GM19351 (cell line): ENCODE measurements around the gene BCL7A.

Experiments used
- ATAC-seq: cut with Tn5 transposase; IDR thresholded peaks from one replicate; pipeline ENCODE4 v1.9.1; 2021; ENCODE audit warnings: mild to moderate bottlenecking, moderate library complexity; ENCODE audit not compliant: unreplicated experiment

Gene BCL7A

DNA sequence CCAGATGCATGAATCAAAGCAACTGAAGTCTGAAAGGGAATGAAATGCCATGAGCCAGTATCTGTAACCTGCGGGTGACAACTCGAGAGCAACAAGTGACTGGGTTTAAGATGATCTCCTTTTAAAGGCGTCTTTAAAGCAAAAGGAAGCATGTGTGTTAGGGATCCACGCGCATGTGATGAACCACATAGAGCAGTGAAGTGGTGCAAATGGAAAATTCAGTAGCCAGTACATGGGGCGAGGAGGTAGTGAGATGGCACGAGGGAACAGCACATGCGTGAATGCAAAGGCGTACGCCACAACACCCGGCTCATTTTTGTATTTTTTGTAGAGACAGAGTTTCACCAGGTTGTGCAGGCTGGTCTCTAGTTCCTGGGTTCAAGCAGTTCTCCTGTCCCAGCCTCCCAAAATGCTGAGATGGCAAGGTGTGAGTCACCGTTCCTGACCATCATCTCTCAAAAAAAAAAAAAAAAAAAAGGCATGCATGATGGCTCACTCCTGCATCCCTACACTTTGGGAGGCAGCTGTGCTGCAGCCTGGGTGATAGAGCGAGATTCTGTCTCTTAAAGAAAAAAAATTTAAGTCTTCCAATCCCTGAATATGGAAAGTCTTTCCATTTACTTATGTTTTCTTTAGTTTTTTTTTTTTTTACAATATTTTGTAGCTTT lies 24.6 kb upstream of the BCL7A start:
- ATAC-seq, result no peak

DNA sequence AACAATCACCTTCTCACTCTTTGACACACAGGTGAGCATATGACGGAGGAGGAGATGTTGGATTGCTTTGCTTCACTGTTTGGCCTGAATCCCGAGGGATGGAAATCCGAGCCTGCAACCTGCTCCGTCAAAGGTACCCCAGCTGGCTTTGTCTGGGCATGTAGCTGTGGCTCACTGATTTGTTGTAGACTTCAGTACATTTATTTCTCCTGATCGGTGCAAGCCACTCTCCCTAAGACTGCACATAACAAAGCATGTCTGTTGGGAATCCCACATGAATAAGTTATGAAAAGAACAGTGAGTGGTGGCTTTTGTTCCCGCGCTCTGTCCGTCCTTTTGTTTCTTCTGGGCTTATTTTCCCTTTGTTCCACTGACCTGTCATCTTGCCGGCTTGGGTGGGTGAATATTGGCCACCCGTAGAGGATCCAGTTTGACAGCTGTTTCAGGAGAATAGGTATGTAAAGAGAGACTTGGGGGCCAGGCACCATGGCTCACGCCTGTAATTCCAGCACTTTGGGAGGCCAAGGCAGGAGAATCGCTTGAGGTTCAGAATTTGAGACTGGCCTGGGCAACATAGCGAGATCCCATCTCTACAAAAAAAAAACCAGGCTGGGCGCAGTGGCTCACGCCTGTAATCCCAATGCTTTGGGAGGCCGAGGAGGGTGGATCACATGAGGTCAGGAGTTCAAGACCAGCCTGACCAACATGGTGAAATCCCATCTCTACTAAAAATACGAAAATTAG lies 20.0 kb upstream of the BCL7A start:
- no peak for ATAC-seq

DNA sequence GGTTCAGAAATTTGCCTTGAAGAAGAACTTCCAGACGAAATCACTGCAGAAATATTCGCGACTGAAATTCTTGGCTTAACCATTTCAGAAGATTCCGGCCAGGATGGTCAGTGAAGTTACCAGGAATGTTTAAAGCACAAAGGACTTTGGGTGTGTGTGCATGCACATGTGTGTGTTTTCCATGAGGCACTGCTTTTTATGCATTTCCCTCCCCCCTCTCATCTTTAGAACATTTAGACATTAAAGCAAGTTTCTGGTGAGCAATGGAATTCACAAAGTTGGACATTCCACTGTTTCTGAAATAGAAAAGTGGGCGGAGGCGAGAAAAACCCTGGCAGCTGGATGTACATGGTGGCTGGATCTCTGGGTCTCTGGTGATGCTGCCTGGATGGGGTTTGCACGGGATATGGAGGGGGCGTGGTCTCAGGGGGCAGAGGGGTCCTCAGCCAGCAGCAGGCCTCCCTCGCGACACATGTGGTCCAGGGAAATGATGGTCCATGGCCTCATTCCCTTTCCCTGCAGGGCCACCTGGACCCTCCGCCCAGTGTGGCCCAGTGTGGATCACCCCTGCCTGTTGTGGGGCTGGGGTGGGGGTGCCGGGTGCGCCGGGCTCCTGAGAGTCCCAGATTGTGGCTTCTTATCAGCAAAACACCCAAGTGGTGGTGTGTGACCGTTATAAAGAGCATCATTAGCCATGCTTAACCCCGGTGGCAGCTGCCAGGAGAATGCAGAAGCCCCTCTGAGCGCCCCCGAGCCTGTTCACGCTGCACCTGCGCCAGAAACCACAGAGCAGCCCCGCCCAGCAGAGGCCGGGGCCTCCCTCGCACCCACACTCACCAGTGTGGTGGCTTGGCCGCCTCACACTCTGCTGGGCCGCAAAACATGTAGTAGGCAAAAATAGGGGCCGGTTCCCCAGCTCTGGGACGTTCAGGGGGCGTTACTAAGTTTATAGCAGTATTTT lies 17.8 kb upstream of the BCL7A start:
- peak; percentile 44 for ATAC-seq

DNA sequence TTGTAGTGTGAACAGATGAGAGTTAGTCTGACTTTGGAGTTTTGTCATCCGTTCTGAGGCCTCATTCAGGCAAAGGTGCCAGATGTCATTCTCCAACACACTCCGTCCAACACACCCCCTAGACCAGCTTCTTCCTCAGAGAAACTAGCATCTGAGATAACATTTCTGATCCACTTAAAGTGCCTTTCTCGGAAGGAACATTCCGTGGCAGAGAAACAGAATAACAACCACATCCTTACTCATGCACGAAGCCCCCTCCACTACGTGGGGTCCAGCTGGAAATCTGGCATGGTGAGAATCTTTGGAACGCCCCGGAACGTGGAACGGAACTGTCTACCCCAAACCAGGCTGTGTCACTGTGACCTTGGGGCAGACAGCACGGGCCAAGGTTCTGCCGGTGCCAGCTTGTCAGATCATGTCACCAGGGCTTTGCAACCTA lies 17.0 kb upstream of the BCL7A start:
- no peak for ATAC-seq

DNA sequence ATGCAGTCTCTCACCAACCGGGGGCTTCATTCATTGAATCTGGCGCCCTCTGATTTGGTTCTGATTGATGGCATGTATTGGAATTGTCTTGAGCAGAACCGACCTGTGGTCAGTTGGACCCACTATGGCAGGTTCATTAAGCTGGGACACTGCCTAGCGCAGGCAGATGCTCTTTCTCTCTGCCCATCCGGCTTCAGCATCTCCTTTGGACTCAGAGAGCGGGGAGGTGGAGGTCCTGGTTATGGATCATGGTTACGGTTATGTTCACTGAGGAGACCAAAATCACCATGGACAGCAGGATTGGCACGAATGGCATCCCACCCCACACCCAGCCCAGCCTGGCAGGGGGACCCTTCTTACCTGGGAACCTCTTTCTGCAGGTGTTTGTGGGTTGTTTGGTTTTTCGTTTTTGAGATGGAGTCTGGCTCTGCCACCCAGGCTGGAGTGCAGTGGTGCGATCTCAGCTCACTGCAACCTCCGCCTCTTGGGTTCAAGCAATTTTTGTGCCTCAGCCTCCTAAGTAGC lies 16.4 kb upstream of the BCL7A start:
- no peak for ATAC-seq

DNA sequence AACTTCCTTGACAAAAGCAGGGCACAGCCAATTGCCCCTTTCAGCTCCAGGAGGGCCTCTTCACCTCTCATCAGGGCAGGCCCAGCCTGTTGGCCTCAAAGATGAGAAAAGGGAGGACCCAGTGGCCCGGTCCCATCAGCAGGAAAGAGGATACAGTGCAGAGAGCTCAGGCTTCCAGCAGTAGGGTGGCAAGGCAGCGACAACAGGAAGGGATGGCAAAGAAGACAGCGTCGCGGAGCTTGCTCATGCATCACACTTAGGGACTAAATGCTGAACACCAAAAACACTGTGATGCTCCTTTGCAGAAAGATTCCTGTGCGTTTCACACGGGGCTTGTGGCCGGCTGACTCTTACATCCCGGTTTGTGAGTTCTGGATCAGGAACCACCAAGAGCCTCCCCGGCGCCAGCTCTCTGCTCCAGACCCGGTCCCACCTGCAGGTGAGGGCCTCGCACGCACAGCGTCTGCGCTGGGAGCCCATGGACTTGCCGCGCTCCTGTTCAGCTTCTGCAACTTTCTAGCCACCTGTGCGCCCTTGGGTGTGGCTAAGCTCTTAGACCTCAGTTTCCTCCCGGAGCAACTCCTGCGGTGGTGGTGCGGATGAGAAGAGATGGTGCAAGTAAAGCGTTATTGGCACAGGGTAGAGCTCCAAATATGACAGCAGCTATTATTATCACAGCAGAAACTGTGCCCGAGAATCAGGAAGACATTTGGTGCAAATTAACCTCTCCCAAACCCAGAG lies 15.3 kb upstream of the BCL7A start:
- ATAC-seq, result no peak

DNA sequence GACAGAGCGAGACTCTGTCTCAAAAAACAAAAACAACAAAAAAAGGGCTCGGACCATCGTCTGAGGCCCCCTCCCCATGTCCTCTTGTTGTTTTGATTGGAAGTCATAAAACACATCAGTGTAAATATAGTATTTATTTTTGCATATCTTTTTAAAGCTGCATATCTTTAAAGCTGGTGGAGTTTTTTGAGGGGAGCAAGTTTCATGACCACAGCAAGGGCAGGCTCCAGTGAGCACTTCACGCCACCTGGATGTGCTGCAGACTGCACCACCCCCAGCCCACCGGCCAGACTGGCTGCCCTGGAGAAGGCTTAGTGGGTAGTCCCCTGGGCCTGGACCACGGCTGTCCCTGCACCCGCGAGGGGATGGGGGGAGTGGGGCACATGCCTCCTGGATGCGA lies 11.9 kb upstream of the BCL7A start:
- ATAC-seq, result no peak

DNA sequence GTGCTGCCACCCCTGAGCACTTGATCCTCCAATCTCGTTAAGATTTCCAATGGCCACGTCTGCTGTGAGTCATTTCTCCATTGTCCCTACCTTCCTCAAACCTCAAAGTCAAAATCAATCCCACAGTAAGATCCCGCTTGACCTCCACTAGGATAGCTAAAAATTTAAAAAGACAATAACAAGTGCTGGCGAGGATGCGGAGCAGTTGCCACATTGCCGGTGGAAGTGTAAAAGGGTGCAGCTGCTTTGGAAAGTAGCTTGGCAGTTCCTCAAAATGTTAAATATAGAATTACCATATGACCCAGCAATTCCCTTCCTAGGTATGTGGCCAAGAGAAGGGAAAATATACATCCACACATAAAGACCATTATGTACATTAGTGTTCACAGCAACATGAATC lies 9.5 kb upstream of the BCL7A start:
- no peak for ATAC-seq

DNA sequence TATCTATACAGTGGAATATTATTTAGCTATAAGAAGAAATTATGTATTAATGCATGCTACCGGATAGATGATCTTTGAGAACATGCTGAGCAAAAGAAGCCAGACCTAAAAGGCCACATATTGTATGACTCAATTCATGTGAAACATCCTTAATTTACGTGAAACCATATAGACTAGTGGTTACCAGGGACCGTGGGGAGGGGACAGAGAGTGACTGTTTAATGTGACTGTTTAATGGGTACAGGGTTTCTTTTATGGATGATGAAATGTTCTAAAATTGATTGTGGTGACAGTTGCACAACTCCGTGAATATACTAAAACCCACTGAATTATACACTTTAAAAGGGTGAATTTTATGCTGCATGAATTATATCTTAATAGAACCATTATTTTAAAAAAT lies 8.5 kb upstream of the BCL7A start:
- no peak for ATAC-seq

DNA sequence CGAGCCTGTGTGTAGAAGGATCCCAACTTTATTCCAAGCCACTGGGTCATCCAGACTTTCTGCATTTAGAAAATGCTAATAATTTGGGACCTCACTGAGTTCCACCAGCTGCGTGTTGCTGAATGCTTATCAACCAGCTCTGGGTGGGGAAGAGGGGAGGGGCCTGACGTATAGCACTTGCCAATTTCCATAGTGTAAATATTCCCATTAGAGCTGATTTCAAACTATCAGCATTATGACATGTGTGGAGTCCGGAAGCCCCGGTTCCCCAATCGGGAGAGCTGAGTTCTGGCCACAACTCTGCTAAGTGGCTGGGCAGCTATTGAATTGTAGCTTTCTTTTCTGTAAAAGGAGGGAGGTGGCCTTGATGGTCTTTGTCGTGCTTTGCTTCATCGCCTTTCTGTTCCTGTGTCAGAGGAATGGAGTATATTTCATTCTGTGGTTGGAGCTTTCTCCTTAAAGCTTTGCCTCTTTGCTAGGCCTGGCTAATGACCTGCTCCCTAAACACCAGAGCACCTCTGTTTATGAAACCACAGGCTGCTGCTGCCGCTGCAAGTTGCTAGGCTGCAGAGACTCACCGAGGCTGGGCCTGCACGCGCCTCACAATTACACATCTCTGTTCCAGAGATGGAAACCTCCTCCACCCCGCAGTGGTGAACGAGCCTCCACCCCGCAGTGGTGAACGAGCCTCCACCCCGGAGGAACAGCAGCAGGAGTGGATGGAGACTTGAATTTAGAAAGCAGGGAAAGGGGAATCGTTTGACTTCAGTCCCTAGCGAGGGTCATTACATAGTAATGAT lies 7.7 kb upstream of the BCL7A start:
- no peak for ATAC-seq

DNA sequence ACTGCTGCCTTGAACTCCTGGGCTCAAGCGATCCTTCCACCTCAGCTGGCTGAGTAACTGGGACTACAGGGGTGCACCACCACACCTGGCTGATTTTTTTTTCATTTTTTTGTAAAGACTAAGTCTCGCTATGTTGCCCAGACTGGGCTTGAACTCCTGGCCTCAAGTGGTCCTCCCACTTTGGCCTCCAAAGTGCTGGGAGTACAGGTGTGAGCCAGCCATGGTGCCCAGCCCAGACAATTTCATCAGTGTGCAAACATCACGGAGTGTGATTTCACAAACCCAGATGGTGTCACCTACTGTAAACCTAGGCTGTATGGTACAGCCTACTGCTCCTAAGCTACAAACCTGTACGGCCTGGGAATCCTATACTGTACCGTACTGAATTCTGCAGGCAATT lies 6.9 kb upstream of the BCL7A start:
- ATAC-seq, result no peak

DNA sequence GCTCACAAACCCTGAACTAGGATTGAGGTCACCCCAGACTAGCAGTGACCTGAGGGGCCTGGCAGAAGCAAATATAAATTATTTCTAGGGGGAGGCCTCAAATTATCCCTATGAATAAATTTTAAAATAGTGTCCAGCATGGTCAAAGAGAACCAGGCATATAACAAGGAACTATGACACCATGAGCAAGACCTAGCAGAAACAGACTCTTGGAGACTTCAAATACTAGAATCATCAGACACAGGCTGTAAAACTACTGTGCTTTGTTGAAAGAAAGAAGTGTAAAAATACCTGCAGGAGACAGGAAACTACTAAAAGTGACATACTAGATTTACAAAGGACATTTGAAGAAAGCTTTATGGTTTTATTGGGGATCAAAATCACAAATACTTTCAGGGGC lies 3.2 kb upstream of the BCL7A start:
- no peak for ATAC-seq

DNA sequence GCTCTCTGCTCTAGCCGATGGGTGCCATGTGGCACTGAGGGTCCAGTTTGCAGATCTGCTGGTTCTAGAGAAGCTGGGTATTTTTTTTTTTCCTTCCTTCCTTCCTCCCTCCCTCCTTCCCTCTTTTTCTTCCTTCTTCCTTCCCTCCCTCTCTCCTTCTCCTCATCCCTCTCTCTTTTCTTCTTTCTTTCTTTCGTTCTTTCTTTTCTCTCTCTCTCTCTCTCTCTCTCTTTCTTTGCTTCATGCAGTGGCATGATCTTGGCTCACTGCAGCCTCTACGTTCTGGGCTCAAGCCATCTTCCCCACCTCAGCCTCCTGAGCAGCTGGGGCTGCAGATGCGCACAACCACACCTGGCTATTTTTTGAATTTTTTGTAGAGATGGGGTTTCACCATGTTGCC lies 2.7 kb upstream of the BCL7A start:
- no peak for ATAC-seq

DNA sequence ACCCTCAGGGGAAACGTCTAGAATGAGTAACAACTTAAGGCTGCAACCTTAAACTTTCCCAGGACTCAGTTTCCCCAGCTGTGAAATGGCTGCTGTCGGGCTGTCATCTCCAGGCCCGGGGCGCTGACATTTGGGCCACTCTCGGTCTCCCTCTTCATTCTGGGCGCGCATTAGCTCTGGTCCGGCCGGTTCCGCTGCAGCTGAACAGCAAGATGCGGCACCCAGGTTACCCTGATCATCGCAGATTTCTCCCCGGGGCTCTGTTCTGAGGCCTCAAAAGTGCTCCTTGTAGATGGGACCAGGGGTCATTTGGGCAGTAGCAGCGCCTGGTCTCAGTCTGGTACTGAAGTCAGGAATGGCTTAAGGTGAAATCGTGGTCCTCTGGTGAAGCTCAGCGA lies 890 bp upstream of the BCL7A start:
- no peak for ATAC-seq

DNA sequence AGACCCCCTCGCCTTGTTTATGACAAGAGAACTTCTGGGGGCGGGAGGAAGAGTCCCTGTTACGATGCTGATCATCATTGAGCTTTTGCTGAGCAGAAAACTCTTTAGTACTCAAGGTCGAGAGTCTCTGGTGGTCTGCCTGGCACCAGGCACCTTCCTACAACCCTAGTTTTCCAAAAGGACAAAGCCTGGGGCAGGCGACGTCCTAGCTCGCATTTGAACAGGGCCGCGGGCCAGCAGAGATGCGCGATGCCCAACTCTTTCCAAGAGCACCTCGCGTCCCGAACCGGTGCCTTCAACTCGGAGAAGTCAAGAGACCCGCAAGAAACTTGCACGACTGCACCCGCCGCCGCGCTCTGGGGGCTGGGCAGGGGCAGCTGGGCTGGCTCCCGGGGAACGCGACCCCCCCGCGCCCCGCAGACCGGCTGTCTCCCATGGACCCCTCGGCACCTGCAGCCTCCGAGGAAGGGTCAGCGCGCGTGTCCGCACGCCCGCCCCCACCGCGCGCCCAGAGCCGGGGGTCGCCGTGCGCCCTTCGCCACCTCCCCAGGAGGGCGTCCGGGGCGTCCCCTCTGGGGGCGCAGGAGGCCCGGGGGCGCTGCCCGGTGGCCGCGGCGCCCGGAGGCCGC lies 377 bp upstream of the BCL7A start:
- no peak for ATAC-seq

DNA sequence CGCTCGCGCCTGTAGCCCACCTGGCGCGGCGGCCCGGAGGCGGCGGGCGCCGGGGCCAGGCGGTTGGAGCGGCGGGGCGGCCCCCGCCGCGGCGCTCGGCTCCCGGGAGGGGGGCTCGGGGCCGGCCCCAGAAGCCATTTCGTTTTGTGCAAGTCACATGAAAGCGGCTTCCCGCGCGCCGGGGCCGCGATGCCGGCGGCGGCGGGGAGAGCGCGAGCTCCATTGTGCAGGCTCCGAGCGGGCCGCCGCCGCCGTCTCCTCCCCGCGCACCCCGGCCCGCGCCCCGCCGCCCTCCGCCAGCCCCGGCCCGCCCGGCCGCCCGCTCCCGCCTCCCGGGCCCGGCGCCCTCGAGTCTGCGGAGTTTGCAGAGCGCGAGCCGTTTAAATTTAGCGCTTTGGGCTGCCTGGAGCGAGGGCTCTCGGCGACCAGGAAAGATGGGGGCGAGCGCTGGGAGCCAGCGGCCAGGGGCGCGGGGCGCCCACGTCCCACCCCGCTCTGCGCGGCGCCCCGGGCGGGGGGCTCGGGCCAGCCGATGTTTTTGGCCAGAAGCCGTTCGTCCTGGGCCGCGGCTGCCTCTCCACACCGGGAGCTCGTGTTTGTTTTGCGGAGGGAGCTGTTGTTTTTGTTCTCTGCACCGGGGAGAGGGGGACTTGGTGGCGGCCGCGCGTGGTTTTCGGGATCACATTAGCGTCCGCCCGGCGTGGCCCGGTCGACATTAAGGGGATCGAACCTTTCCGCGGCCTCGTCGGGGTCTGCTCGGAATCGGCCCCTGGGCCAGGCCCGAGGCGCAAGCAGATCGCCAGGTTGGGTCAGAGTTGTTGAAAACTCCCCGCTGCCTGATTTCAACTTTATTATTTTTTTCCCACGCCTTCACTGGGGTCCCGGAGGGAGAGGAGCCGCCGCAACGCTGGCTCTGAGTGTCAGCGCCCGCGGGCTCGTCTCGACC lies 982 bp downstream of the BCL7A start:
- ATAC-seq, result no peak

DNA sequence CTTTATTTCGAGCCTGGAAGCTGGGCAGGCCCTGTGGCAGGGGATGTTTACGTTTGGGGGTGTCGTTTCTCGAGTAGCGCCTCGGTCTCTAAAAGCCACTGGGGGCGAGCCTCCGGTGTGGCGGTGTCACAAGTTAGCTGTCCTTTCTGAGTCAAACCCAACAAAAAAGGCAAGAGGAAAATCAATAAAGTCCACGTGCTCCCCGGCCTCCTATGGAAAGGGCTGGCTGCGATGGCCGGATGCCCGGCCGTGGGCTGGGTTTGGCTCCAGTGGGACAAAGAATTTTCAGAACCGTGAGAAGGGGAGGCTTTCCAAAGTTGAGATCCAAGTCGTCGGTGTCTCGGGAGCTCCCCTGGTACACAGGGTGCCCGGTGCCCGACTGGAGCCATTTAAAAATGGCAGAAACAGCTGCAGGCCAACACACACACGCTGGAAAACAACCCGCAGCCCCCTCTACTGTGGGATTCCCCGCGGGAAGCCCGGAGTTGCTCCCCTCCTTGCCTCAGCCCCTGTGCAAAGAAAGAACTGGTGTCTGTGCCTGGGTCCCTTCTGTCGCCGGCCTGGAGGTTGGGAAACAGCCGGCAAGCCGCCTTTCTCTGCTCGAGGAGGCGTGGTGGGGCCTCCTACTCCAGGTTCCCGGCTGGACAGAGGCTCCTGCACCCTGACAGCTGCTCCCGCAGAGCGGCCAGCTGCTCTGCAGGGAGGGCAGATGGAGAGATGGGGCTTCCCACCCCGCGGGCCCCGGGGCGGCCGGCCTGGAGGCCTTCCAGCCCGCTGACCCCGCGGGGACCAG lies 1.9 kb downstream of the BCL7A start:
- no peak for ATAC-seq
